Hepatic stellate cell (primary cell): ENCODE results near the gene C2CD4A.
"Not testable (repeated sequence)": the region's sequence is repeated elsewhere in the genome, so short reads cannot be mapped to it uniquely, and the experiment has no call there.

Source experiments
- DNase-seq: peaks from one replicate; pipeline ENCODE4 v3.0.0; 2011; ENCODE audit warnings: low spot score

C2CD4A gene, protein sequence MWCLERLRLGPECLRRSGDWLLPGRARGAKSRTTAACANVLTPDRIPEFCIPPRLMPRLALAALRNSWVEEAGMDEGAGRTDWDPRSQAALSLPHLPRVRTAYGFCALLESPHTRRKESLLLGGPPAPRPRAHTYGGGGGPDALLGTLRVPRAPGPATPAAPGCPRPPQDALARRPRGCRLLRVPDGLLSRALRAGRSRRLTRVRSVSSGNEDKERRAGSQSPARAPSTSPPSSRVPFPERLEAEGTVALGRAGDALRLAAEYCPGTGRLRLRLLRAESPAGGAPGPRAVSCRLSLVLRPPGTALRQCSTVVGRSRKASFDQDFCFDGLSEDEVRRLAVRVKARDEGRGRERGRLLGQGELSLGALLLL

GRCh38 chr15:62066663-62067447 is at the start of gene C2CD4A:
Gene C2CD4A (plus strand): TSS chr15:62066977. CDS start chr15:62067614, 637 bp downstream.
- DNase-seq: peak; percentile 20

DNA sequence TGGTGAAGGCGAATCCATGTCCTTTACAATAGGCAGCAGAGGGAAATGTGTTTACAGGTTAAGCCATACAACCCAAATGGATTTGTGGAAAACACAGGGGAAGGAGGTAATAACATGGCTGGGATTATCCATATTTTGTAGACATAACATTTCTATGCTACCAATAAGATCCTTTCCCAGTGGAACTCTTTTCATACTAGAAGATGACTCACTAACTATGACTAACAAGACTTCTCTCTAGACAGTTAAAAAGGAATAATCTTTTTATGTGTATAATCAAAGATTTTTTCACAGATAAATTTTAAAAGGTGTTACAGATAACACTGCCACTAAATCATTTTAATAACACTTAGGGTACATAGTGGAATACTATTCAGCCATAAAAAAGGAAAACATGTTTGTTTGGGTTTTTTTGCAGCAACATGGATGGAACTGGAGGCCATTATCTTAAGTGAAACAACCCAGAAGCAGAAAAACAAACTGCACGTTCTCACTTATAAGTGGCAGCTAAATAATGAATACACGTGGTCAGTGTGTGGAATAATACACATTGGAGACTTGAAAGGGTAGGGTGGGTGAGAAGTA is 46.1 kb upstream of the C2CD4A start:
- DNase-seq: peak; percentile 14

GRCh38 chr15:62021991-62022600 is 44.7 kb upstream of the C2CD4A start:
- DNase-seq: no peak

DNA sequence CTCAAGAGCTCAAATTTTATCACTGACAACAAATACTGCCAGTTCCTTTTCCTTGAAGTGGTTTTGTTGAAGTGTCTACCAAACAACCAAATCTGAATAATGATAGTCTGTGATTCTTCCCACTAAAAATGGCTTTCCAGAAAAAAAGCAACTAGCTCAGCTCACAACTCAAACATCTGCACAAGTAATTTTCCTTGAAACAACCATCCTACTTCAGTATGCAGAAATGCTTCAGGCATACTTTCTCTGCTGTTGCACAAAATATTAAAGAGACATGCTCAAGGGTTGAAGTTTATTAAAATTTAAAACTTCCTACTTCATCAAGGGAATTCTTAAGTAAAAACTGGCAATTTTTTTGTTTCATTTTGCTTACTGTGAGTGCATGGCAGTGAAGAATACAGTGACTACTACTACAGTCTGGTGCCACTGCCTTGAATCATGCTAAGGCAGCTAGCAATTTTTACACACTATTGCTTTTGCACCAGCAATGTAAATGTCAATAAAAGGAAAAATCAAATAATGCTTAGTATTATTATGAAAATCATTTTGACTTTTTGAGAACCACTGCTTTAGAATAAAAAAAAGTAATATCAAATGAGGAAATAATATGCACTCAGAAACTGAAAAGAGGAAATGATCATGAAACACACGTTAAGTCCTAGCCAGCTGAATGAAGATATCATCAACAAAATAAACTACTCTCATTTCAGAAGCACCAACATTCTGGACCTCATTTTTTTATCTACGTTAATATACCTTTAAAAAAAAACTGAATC is 40.1 kb upstream of the C2CD4A start:
- DNase-seq: no peak

GRCh38 chr15:62027263-62027565 is 39.6 kb upstream of the C2CD4A start:
- no peak for DNase-seq

- no peak for DNase-seq
These were observed 38.9 kb upstream of the C2CD4A start for GRCh38 chr15:62027916-62028315.

GRCh38 chr15:62035256-62035924 is 31.4 kb upstream of the C2CD4A start:
- peak; percentile 13 for DNase-seq

- DNase-seq: no peak
These were observed 20.6 kb upstream of the C2CD4A start for GRCh38 chr15:62046078-62046743.

- no peak for DNase-seq
These were observed 19.4 kb upstream of the C2CD4A start for GRCh38 chr15:62047282-62047827.

- DNase-seq: not testable (repeated sequence)
These were observed 18.5 kb upstream of the C2CD4A start for GRCh38 chr15:62048254-62048653.

- no peak for DNase-seq
These were observed 16.7 kb upstream of the C2CD4A start for GRCh38 chr15:62050115-62050514.

GRCh38 chr15:62051166-62051565 is 15.6 kb upstream of the C2CD4A start:
- DNase-seq: no peak

DNA sequence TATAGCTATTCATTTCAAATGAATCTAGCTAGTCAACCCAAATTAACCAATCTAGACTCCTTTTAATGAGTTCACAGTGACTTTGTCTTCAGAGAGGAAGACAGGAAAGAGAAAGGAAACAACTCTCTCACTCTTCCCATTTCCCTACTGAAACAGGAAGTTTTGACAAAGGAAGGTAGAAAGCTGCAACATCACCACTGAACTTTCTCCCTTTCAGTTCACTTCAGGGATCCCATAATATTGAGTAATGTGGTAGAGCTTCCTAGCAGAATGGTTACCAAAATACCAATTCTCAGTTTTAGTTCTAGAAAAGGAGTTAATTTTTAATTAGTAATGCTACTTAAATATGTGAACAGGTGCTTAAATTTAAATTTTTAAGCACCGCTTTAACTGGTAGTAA is 14.1 kb upstream of the C2CD4A start:
- DNase-seq: no peak

DNA sequence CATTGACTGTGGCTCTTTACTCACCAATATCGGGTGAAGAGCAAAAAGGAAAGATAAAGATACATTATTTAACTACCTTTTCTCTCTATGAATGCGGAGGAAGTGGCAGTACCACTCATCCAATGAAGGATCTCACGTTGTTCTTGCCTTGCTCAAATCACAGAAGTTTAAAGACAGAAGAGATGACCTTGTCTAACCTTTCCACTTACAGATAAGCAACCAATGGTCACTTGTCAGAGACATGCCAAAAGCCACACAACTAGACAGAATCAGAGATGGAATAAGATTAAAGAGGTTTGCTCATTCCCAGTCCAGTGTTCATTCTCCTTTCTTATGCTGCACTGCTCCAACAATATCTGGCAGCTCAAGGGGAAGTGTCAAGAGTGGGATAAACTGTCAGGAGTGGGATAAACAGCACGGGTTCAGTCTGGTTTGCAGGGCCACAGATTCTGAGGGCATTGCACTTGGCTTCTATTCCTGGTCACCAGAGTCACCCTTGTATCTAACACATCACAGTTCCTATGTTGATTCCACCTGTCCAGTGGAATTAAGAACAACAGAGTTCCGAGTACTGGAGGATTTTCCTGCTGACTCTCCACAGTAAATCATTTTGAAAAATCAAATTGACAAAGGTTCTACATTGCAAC is 13.2 kb upstream of the C2CD4A start:
- no peak for DNase-seq

DNA sequence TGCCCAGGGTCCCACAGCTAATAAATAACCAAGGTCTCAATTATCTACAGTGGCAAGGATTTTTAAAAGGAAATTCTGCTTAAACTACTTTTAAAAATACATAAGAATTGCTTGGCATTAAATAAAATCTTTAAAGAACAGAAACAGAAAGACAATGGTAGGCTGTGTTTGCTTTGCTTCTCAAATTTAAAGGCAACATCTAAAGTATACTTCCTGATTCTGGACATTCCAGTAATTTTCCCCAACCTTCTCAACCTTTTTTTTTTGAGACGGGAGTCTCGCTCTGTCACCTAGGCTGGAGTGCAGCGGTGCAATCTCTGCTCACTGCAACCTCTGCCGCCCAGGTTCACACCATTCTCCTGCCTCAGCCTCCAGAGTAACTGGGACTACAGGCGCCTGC is 11.8 kb upstream of the C2CD4A start:
- no peak for DNase-seq

DNA sequence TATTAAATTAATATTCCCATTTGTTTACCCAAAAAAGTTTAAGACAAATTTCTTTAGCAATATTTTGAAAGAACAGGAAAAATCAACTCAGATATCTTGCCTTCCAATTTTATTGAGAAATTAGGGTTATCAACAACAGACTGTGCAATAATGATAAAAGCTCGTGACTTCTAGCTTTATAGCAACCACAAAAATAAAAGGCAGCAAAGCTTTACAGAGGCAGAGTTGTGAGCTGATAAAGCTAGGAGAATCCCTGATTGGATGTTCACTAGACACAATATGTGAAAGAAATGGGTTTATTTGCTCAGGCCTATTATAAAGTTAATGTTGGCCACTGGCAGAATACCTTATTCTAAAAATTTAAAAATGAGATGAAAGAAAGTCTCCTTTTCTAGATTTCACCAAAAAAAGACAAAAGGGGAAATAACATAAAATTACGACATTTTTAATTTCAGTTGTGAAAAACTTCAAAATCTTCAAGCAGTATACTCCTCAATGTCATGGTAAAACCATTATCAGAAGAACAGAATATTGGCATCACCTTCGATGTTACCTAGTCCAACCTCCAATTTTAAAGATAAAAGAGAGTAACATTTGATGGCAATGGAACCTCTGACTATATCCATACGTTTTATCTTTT is 9.3 kb upstream of the C2CD4A start:
- DNase-seq: no peak

- DNase-seq: no peak
These were observed 8.3 kb upstream of the C2CD4A start for GRCh38 chr15:62058327-62059028.

DNA sequence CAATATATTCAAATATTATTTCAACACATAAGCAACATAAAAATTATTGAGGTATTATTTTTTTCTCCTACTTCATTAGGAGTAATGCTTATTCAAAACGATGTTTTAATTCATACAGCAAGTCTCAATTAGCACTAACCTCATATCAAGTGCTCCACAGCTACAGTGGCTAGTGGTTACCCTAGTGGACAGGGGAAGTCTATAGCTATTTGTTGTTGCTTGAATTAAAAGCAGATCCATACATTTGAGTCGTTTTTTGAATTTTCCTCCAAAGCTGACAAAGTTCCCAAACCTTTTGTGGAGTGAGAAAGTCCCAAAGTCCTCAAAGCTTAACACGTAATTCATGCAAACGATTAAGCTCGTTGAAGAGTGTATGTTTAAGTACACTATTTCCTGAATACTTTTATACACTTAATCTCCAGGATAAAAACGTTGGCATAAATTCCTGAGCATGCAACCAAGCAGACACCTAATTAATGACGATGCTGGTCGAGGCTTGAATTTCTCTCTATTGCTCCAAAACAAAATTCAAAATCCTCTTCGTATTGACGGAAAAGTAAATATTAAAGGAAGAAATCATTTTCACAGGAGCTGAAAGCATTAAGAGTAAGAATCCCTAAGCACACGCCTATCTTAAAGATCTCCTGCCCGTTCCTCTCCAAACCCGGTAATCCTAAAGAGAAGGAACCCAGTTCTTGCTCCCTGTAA is 7.5 kb upstream of the C2CD4A start:
- no peak for DNase-seq
